ENCODE data around the gene POLR2C. TPM values are rescaled to one million over a fixed set of nuclear protein-coding genes. Genes with fewer than 3 reads are reported as not detected.

POLR2C gene
- total RNA-seq, 1 experiment from 2014 or later: 110 TPM

GRCh38 chr16:57485091-57485915, 22.8 kb downstream of the POLR2C start:
- no TSS peak for BruUV-seq (replicated peaks)
- POLR2A ChIA-PET (ENCODE audit: low non-redundant PET): no interaction called here
- TF ChIP-seq, protein P1, sequence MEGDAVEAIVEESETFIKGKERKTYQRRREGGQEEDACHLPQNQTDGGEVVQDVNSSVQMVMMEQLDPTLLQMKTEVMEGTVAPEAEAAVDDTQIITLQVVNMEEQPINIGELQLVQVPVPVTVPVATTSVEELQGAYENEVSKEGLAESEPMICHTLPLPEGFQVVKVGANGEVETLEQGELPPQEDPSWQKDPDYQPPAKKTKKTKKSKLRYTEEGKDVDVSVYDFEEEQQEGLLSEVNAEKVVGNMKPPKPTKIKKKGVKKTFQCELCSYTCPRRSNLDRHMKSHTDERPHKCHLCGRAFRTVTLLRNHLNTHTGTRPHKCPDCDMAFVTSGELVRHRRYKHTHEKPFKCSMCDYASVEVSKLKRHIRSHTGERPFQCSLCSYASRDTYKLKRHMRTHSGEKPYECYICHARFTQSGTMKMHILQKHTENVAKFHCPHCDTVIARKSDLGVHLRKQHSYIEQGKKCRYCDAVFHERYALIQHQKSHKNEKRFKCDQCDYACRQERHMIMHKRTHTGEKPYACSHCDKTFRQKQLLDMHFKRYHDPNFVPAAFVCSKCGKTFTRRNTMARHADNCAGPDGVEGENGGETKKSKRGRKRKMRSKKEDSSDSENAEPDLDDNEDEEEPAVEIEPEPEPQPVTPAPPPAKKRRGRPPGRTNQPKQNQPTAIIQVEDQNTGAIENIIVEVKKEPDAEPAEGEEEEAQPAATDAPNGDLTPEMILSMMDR (conservative IDR thresholded peaks at IDR 0.05; ENCODE audit: low read depth, low read length): no peak
- TF ChIP-seq EZH2 (IDR thresholded peaks at IDR 0.05; ENCODE audit: borderline replicate concordance, low read depth, low read length, poor library complexity, severe bottlenecking): no peak
- Histone ChIP-seq H3K4me1 (ENCODE audit: insufficient read depth, low read length, poor library complexity, severe bottlenecking) (peaks cover 1% of the 10 kb centered on the region), H3K4me3 (ENCODE audit: low read depth, low read length, poor library complexity, severe bottlenecking) (peak overlapping the region; percentile 71), H3K27ac (ENCODE audit: low read depth, low read length, poor library complexity, severe bottlenecking) (peak overlapping the region; percentile 65), H3K36me3 (ENCODE audit: insufficient read depth, low read length, poor library complexity, severe bottlenecking) (no peaks in the 10 kb centered on the region), H3K9me3 (ENCODE audit: low read depth, low read length, poor library complexity, severe bottlenecking) (no peaks in the 10 kb centered on the region), H3K27me3 (replicated peaks; ENCODE audit: insufficient read depth, low read depth, low read length, poor library complexity) (no peaks in the 10 kb centered on the region)
- no peak for DNase-seq (ENCODE audit: low spot score)
- CTCF ChIA-PET: no interaction called here
- intact Hi-C loops (cut with micrococcal nuclease; ENCODE audit: unreplicated experiment): no loop called here

DNA sequence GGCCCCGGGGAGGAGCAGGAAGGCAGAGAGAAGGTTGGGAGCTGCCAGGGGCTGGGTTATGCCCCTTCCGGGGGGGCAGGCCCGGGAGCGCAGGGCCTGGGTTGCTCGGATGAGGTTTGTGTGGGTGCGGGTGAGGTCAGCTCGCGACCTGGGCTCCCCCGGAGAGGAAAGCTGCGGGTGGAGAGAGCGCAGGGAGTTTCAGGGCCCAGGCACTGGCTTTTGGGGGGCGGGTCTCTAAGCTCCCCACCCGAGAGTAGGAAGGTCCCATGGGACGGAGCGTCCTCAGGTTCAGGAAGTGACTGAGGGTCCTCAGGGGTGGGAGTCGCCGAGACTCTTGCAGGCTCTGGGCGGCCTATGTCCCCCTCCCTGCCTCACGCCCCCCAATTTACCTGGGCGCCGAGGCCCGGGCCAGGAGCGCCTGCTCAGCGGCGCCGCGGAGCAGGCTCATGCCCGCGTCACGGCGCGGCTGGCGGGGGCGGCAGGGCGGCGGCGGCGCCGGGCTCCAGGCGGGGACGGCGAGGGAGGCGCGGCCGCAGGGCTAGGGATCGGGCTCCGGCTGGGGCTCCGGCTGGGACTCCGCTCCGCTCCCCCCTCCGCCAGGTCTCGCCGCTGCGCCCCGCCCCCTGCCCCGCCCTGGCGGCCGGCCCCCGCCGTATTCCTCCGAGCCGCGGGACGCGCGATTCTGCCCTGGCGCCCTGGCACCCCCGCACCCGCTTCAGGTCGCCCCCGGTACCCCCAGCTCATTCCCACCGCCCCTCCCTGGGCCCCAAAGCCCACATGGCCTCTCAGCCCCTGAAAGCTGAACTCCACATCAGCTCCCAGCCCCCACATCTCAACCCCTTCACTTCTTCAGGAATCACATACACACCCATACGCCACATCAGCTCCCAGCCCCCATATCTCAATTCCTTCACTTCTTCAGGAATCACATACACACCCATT, 23.7 kb downstream of the POLR2C start, which contains the start of gene DOK4:
TSS of gene DOK4 (minus strand) at position 578 of the 942 bp plus-strand sequence. CDS start 6,986 bp downstream, outside the sequence.
- POLR2A ChIA-PET (ENCODE audit: low non-redundant PET): no interaction called here
- intact Hi-C loops (cut with micrococcal nuclease; ENCODE audit: unreplicated experiment): no loop called here
- H3K9me3 ChIP-seq (ENCODE audit: low read depth, low read length, poor library complexity, severe bottlenecking): no peaks in the 10 kb centered on the region
- H3K27me3 ChIP-seq (replicated peaks; ENCODE audit: insufficient read depth, low read depth, low read length, poor library complexity): no peaks in the 10 kb centered on the region
- CTCF ChIA-PET: no interaction called here
- TF ChIP-seq EZH2 (IDR thresholded peaks at IDR 0.05; ENCODE audit: borderline replicate concordance, low read depth, low read length, poor library complexity, severe bottlenecking): no peak
- TF ChIP-seq, protein P1 (conservative IDR thresholded peaks at IDR 0.05; ENCODE audit: low read depth, low read length): no peak
- H3K4me1 ChIP-seq (ENCODE audit: insufficient read depth, low read length, poor library complexity, severe bottlenecking): no peaks in the 10 kb centered on the region
- H3K4me3 ChIP-seq (ENCODE audit: low read depth, low read length, poor library complexity, severe bottlenecking): peak within 1 kb of the TSS; percentile 71
- peak; percentile 87 for DNase-seq (ENCODE audit: low spot score)
- no TSS peak for BruUV-seq (replicated peaks)
- peak within 1 kb of the TSS; percentile 65 for H3K27ac ChIP-seq (ENCODE audit: low read depth, low read length, poor library complexity, severe bottlenecking)
- no peaks in the 10 kb centered on the region for H3K36me3 ChIP-seq (ENCODE audit: insufficient read depth, low read length, poor library complexity, severe bottlenecking)

All from A673 (cell line).